ENCODE results near the gene ANKRD10.

- TF ChIP-seq CTCF (IDR thresholded peaks at IDR 0.05) (no peak), POLR2A (IDR thresholded peaks at IDR 0.05) (no peak), POLR2AphosphoS5 (IDR thresholded peaks at IDR 0.05) (no peak)
These were observed 82.3 kb downstream of the ANKRD10 start for GRCh38 chr13:110832531-110832930.
